GM10248 (cell line): ENCODE measurements around the gene SMPD2.

ENCODE experiments used
- CTCF ChIA-PET: fragments of 300-600 bp; sonication (Branson Sonifier 250); formaldehyde crosslinking; extraction: SDS; loops from one replicate; lab custom pipeline; 2021; ENCODE audit warnings: antibody characterized with exemption; lab: Yijun Ruan, JAX
- POLR2A ChIA-PET: fragments of 350-650 bp; sonication (Branson Sonifier 250); formaldehyde crosslinking; extraction: SDS; loops from one replicate; lab custom pipeline; 2020; ENCODE audit warnings: antibody characterized with exemption; lab: Yijun Ruan, JAX
- DNase-seq: peaks from one replicate; pipeline ENCODE4 v3.0.0; 2012; ENCODE audit errors: extremely low spot score
- TF ChIP-seq, protein P1 (sequence below): IDR thresholded peaks from 2 replicates; pipeline ENCODE4 v1.5.1; 2012; ENCODE audit warnings: mild to moderate bottlenecking, low read depth; ENCODE audit errors: extremely low read depth, missing control alignments, control extremely low read depth

The SMPD2 gene

DNA sequence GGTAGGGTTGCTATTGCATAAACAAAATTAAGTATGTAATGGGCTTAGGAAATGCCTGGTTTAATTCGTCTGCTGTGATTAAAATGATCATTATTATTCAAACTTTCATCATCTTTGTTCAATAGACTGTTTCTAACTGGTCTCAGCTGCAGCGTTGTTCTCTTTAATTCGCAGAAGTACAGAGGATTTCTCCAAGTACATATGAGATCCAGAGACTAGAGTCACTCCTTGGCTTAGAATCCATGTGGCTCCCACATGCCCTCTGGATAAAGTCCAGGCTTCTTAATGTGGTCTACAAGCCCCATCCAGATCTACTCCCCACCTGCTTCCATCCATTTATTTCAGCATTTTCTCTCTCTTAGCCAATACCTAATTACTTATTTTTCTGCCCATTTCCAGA is 43.6 kb downstream of the SMPD2 start:
- TF ChIP-seq, protein P1, sequence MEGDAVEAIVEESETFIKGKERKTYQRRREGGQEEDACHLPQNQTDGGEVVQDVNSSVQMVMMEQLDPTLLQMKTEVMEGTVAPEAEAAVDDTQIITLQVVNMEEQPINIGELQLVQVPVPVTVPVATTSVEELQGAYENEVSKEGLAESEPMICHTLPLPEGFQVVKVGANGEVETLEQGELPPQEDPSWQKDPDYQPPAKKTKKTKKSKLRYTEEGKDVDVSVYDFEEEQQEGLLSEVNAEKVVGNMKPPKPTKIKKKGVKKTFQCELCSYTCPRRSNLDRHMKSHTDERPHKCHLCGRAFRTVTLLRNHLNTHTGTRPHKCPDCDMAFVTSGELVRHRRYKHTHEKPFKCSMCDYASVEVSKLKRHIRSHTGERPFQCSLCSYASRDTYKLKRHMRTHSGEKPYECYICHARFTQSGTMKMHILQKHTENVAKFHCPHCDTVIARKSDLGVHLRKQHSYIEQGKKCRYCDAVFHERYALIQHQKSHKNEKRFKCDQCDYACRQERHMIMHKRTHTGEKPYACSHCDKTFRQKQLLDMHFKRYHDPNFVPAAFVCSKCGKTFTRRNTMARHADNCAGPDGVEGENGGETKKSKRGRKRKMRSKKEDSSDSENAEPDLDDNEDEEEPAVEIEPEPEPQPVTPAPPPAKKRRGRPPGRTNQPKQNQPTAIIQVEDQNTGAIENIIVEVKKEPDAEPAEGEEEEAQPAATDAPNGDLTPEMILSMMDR, result no peak
- ChIA-PET POLR2A (no interaction called here), CTCF (interaction anchor here (1.5 kb wide), 1 partner anchor 21 kb away, joined by 3 read pairs; no protein-coding TSS in a partner anchor)

DNA sequence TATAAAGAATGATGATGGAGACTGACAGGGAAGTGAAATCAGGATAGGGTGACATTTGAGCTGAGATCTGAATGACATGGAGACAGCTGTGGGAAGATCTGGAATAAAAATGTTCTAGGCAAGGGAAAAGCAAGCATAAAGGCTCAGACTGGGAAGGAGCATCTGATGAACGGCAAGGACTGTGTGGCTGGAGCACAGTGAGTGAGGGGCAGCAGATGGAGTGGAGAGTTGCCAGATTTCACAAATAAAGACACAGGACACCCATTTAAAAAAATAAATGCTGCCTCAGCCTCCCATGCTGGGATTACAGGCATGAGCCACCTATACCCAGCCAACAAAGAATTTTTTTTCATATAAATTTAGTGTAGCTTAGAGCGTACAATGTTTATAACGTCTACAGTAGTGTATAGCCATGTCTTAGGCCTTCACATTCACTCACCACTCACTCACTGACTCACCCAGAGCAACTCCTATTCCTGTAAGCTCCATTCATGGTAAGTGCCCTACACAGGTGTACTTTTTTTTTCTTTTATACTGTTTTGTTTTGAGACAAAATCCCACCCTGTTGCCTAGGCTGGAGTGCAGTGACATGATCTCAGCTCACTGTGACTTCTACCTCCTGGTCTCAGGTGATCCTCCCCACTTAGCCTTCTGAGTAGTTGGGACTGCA is 44.9 kb downstream of the SMPD2 start:
- TF ChIP-seq, protein P1, result no peak
- POLR2A ChIA-PET, result no interaction called here
- DNase-seq, result no peak
- CTCF ChIA-PET, result interaction anchor here (1.2 to 1.8 kb wide), 2 partner anchors 44 to 554 kb away, joined by 3 to 6 read pairs; no protein-coding TSS in a partner anchor

More for the DNA sequence above, 43.6 kb downstream of the SMPD2 start:
- DNase-seq, result no peak

DNA sequence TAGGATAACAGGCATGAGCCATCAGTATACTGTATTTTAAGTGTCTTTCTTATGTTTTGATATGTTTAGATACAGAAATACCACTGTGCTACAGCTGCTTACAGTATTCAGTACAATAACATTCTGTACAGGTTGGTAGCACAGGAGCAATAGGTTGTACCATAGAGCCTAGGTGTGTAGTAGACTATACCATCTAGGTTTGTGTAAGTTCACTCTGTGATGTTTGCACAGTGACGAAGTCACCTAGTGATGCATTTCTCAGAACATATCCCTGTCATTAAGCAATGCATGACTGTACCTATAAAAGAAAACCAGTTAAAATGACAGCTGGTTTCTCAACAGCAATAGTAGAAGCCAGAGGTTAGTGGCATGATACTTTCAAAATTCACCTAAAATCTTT is 45.5 kb downstream of the SMPD2 start:
- ChIA-PET CTCF (interaction anchor here (1.8 kb wide), 1 partner anchor 44 kb away, joined by 6 read pairs; no protein-coding TSS in a partner anchor), POLR2A (no interaction called here)
- no peak for DNase-seq
- TF ChIP-seq, protein P1, result no peak

DNA sequence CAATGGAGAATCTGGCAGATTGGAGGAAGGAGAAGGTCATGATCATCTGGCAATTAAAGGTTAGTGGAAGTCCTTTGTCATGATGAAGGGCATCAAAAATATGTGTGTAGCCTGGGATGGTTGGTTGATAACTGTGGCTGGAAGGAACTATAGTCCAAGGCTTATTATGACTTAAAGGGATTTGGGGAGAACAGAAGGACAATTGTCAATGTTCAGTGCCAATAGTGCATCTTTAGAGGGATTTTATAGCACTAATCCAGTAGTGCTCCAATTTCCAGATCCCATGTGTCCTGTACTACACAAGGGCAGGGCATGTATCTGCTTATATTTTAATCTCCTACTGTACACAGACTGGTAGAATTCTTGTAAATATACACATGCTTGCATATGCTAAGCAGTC is 47.5 kb downstream of the SMPD2 start:
- TF ChIP-seq, protein P1, result no peak
- no peak for DNase-seq
- CTCF ChIA-PET, result no interaction called here
- POLR2A ChIA-PET, result no interaction called here

DNA sequence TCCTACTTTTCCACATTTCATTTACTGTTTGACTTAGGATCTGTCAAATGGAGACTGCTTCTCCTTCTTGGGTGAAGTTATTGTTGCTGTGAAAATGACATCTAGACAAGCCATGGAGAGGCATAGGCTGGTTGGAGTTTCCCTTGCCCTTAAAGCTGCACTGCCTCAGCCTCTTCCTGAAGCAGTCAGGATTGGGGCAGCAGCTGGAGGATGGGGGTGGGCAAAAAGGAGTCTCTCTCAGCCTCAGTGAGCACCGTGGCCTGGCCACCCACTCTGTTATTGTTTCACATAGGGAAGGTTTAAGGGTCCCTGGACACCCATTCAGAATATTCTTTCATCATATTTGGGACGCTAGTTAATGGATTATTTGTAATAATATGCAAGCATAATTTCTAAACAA is 50.2 kb downstream of the SMPD2 start:
- DNase-seq, result no peak
- TF ChIP-seq, protein P1, result no peak
- ChIA-PET CTCF (interaction anchor here (0.8 to 1.3 kb wide), 3 partner anchors 9 to 547 kb away, joined by 3 to 4 read pairs (median 3); no protein-coding TSS in a partner anchor), POLR2A (no interaction called here)

DNA sequence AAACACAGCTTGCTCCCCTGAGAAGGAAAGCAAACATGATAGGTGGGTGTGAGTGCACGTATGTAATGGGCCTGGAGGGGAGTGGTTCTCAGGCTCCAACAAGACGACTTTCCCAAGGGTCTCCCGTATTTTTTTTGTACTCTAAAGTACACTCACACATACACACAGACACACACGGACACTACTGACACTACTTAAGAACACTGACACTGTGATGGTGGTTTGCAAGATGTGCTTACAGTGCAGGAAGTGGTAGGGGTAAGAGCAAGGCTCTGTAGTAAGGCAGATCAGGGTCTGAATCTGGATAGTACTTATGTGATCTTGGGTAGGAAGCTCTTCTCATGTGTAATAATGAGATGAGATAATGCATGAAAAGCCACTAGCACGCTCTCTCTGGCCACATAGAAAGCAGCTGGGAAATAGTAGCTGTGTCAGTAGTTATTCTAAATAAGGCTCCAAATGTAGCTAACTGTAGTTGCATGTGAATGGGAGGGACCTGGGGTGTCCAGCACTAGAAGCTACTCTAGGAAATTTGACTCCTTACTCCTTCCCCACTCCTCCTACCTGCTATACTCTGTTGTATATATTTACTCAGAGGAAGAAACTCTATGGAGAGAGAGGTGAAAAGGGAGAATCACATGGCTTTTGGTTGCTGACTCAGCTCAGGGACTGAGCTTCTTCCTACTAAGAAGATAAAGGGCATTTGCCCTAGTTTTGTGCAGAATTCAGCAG is 50.8 kb downstream of the SMPD2 start:
- TF ChIP-seq, protein P1, result no peak
- ChIA-PET POLR2A (interaction anchor here (0.7 kb wide), 1 partner anchor 206 kb away, joined by 3 read pairs; no protein-coding TSS in a partner anchor), CTCF (interaction anchor here (0.8 to 1.3 kb wide), 4 partner anchors 8 to 547 kb away, joined by 3 to 4 read pairs (median 3); no protein-coding TSS in a partner anchor)
- DNase-seq, result no peak
